ENCODE measurements around the gene RHBDF2. TPM values are rescaled to one million over a fixed set of nuclear protein-coding genes. Genes with fewer than 3 reads are reported as not detected.
"Not testable (repeated sequence)": the region's sequence is repeated elsewhere in the genome, so short reads cannot be mapped to it uniquely, and the experiment has no call there.

RHBDF2 gene
- total and polyA plus RNA-seq, 8 donors: 7.5 to 61.7 (median 11.0) TPM

GRCh38 chr17:76515274-76515949 is 14.2 kb upstream of the RHBDF2 start:
- intact Hi-C loops (cut with DNase I): no loop called here
- Histone ChIP-seq H3K4me1 (peaks cover 0 to 38% of the 10 kb centered on the region in 2 donors), H3K9me3 (no peaks in the 10 kb centered on the region), H3K27me3 (no peaks in the 10 kb centered on the region), H3K4me3 (no peak overlapping the region), H3K36me3 (no peaks in the 10 kb centered on the region), H3K27ac (peak overlapping the region; percentile 70 to 76)
- peak in 2 of 4 donors; percentile 49 to 85 for DNase-seq
- no peak for TF ChIP-seq CTCF (IDR thresholded peaks at IDR 0.05)
- peak; percentile 71 for ATAC-seq

- Histone ChIP-seq H3K4me1 (peaks cover 0 to 38% of the 10 kb centered on the region in 2 donors), H3K27ac (peak overlapping the region in 1 of 2 donors; percentile 76)
- ATAC-seq; H3K27me3 ChIP-seq; intact Hi-C loops (cut with DNase I); DNase-seq; H3K36me3 ChIP-seq; H3K4me3 ChIP-seq; H3K9me3 ChIP-seq: not testable (repeated sequence)
These were observed 13.1 kb upstream of the RHBDF2 start for GRCh38 chr17:76514355-76514754.

GRCh38 chr17:76513306-76513692 is 12.1 kb upstream of the RHBDF2 start:
- no peak overlapping the region for H3K27ac ChIP-seq
- ATAC-seq: no peak
- intact Hi-C loops (cut with DNase I): no loop called here
- DNase-seq: no peak
- H3K4me1 ChIP-seq: peaks cover 0 to 38% of the 10 kb centered on the region in 2 donors
- H3K36me3 ChIP-seq: no peaks in the 10 kb centered on the region
- H3K4me3 ChIP-seq: no peak overlapping the region
- H3K9me3 ChIP-seq: no peaks in the 10 kb centered on the region
- H3K27me3 ChIP-seq: no peaks in the 10 kb centered on the region
- TF ChIP-seq CTCF (IDR thresholded peaks at IDR 0.05): no peak

GRCh38 chr17:76512366-76513305 is 11.4 kb upstream of the RHBDF2 start:
- Histone ChIP-seq H3K4me3 (no peak overlapping the region), H3K36me3 (no peaks in the 10 kb centered on the region), H3K9me3 (no peaks in the 10 kb centered on the region), H3K27ac (no peak overlapping the region), H3K4me1 (peaks cover 0 to 38% of the 10 kb centered on the region in 2 donors), H3K27me3 (peaks cover 0 to 2% of the 10 kb centered on the region in 2 donors)
- no peak for TF ChIP-seq CTCF (IDR thresholded peaks at IDR 0.05)
- intact Hi-C loops (cut with DNase I): no loop called here
- ATAC-seq (no peak), DNase-seq (no peak)

- H3K27ac ChIP-seq: no peak overlapping the region
- no peak overlapping the region for H3K4me3 ChIP-seq
- ATAC-seq: peak; percentile 7
- intact Hi-C loops (cut with DNase I): no loop called here
- H3K27me3 ChIP-seq: peaks cover 0 to 10% of the 10 kb centered on the region in 2 donors
- no peaks in the 10 kb centered on the region for H3K9me3 ChIP-seq
- no peaks in the 10 kb centered on the region for H3K36me3 ChIP-seq
- no peak for DNase-seq
- TF ChIP-seq CTCF (IDR thresholded peaks at IDR 0.05): no peak
- H3K4me1 ChIP-seq: peaks cover 0 to 38% of the 10 kb centered on the region in 2 donors
These were observed 10.6 kb upstream of the RHBDF2 start for GRCh38 chr17:76511668-76512365.
